ENCODE measurements around the gene ALCAM. TPM values are rescaled to one million over a fixed set of nuclear protein-coding genes. Genes with fewer than 3 reads are reported as not detected.
"Not testable (repeated sequence)": the region's sequence is repeated elsewhere in the genome, so short reads cannot be mapped to it uniquely, and the experiment has no call there.

Gene ALCAM
- total and polyA plus RNA-seq, 4 donors, result 35.4 to 154 (median 80.7) TPM

DNA sequence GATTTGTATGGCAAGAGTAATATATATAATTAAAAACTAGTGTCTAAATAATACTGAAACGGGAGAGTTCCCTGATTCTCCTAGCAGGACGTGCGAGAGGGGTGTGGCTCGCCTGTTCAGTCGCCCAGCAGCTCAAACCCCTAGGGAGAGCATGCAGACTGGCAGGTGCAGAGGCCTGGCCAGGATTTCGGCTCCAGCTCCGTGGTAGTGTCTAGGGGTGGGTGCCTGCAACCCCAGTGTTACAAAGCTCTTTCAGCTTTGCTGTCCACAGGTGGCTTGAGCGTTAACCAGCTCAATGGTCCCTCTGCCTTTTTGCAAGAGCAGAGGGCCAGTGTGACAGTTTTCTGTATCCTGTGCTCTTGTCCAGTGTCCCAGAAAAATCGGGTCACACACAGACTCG is 226.6 kb downstream of the ALCAM start:
- WGBS, 2 donors, result 94 to 95% methylated on average over 10 of the region's 10 CpGs
- no peaks in the 10 kb centered on the region for H3K36me3 ChIP-seq (ENCODE audit: control insufficient read depth in 1 of 2, insufficient read depth in 2 of 2, low read length in 1 of 2)
- DNase-seq (peak in 1 of 2 donors; percentile 59), ATAC-seq (ENCODE audit: low FRiP score) (no peak)
- H3K27me3 ChIP-seq (ENCODE audit: control insufficient read depth in 1 of 2, insufficient read depth in 2 of 2, low read length in 1 of 2), result no peaks in the 10 kb centered on the region
- intact Hi-C loops (cut with DNase I), result no loop called here
- no peaks in the 10 kb centered on the region for H3K4me1 ChIP-seq (ENCODE audit: control insufficient read depth in 1 of 2, insufficient read depth in 2 of 2, low read length in 2 of 2)
- no peak overlapping the region for H3K27ac ChIP-seq (ENCODE audit: low read depth in 1 of 2, low read length in 2 of 2)
- H3K9me3 ChIP-seq (ENCODE audit: control insufficient read depth, low read length), result no peaks in the 10 kb centered on the region
- H3K4me3 ChIP-seq (ENCODE audit: low read length in 2 of 2), result no peak overlapping the region

DNA sequence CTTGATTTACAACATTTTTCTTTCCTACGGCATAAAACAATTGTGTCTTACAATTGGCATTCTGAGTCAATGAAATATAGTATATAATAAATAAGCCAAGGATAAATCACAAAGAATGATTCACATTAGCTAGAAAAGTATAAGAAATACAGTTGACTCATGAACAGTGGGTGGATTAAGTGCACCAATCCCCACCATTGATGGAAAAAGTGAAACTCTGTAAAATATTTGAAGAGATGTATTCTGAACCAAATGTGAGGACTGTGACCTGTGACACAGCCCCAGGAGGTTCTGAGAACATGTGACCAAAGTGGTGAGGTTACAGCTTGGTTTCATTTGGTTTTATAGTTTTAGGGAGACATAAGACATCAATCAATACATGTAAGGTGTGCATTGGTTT is 227.5 kb downstream of the ALCAM start:
- no peak overlapping the region for H3K27ac ChIP-seq (ENCODE audit: low read depth in 1 of 2, low read length in 2 of 2)
- no peaks in the 10 kb centered on the region for H3K36me3 ChIP-seq (ENCODE audit: control insufficient read depth in 1 of 2, insufficient read depth in 2 of 2, low read length in 1 of 2)
- H3K27me3 ChIP-seq (ENCODE audit: control insufficient read depth in 1 of 2, insufficient read depth in 2 of 2, low read length in 1 of 2), result no peaks in the 10 kb centered on the region
- ATAC-seq (ENCODE audit: low FRiP score) (no peak), DNase-seq (no peak)
- no peak overlapping the region for H3K4me3 ChIP-seq (ENCODE audit: low read length in 2 of 2)
- H3K4me1 ChIP-seq (ENCODE audit: control insufficient read depth in 1 of 2, insufficient read depth in 2 of 2, low read length in 2 of 2), result no peaks in the 10 kb centered on the region
- H3K9me3 ChIP-seq (ENCODE audit: control insufficient read depth, low read length), result no peaks in the 10 kb centered on the region
- 93 to 97% methylated on average over 1 of the region's 1 CpG for WGBS, 2 donors
- intact Hi-C loops (cut with DNase I), result no loop called here

DNA sequence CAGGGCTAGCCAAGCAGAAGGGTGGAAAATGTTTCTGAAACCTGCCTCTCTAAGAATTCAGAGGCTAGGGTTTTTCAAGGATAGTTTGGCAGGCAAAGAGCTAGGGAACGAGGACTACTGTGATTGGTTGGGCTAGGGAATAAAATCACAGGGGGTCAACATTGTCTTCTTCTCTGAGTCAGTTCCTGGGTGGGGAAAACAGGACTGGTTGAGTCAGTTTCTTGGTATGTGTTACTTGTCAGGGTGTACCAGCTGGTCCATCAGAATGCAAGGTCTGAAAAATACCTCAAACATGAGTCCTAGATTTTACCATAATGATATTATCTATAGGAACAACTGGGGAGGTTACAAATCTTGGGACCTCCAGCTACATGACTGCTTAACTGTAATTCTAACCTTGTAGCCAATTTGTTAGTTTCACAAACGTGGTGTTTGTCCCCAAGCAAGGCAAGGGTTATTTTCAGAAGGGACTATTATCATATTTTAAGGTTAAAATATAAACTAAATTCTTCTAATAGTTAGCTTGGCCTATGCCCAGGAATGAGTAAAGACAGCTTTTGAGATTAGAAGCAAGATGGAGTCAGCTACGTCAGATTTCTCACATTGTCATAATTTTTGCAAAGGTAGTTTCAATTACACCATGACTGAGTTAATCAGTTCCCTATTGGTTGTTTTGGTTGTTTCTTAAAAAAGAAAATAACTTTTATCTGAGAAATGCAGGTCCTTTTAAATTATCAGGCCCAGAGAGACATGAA is 231.5 kb downstream of the ALCAM start:
- Histone ChIP-seq H3K36me3 (ENCODE audit: control insufficient read depth in 1 of 2, insufficient read depth in 2 of 2, low read length in 1 of 2) (no peaks in the 10 kb centered on the region), H3K4me1 (ENCODE audit: control insufficient read depth in 1 of 2, insufficient read depth in 2 of 2, low read length in 2 of 2) (no peaks in the 10 kb centered on the region), H3K27me3 (ENCODE audit: control insufficient read depth in 1 of 2, insufficient read depth in 2 of 2, low read length in 1 of 2) (no peaks in the 10 kb centered on the region), H3K9me3 (ENCODE audit: control insufficient read depth, low read length) (no peaks in the 10 kb centered on the region), H3K27ac (ENCODE audit: low read depth in 1 of 2, low read length in 2 of 2) (peak overlapping the region in 1 of 2 donors; percentile 6), H3K4me3 (ENCODE audit: low read length in 2 of 2) (no peak overlapping the region)
- intact Hi-C loops (cut with DNase I), result no loop called here
- WGBS, 2 donors, result 37 to 44% methylated on average over 3 of the region's 3 CpGs
- DNase-seq, result no peak
- ATAC-seq (ENCODE audit: low FRiP score), result no peak

DNA sequence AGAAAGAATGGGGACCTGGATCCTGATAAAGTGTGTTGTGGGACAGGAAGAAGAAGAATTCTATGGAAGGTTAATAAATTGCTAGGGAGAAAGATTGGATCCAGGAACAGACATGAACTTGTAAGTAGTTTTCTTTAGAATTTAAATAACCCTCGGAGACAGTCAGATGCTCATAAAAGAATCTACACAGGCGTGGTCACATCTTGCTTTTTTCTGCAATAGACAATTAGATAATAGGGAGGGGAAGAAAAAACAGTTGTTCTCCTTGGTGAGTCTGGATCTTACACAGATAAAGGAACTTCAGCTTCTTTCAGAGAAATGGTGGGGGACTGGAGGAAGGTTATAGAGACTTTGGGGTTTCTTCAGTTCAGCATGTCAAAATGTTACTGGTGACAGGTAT is 232.6 kb downstream of the ALCAM start:
- H3K36me3 ChIP-seq (ENCODE audit: control insufficient read depth in 1 of 2, insufficient read depth in 2 of 2, low read length in 1 of 2), result no peaks in the 10 kb centered on the region
- 97 to 100% methylated on average over 2 of the region's 2 CpGs for WGBS, 2 donors

DNA sequence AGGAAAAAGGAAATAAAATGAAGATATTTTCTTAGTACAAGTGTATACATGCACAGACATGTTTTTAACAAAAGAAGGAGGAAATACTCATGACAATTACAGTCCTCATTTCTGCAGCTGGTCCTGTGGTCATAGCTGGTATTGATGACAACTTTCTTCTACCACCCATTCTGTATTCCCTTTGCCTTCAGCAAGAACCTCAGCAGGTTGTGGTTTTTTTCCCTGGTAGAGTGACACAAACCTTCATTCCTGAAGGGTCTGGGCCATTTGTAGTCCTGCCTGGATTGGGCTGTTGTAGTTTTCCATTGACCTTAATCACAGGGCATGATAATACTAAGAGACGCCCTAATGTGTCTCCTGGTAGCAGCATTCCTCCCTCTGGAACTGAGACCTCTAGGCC is 235.0 kb downstream of the ALCAM start:
- H3K27ac ChIP-seq (ENCODE audit: low read depth in 1 of 2, low read length in 2 of 2); DNase-seq; H3K36me3 ChIP-seq (ENCODE audit: control insufficient read depth in 1 of 2, insufficient read depth in 2 of 2, low read length in 1 of 2); intact Hi-C loops (cut with DNase I); ATAC-seq (ENCODE audit: low FRiP score); H3K27me3 ChIP-seq (ENCODE audit: control insufficient read depth in 1 of 2, insufficient read depth in 2 of 2, low read length in 1 of 2); H3K9me3 ChIP-seq (ENCODE audit: control insufficient read depth, low read length); H3K4me3 ChIP-seq (ENCODE audit: low read length in 2 of 2); H3K4me1 ChIP-seq (ENCODE audit: control insufficient read depth in 1 of 2, insufficient read depth in 2 of 2, low read length in 2 of 2): not testable (repeated sequence)
- 92 to 96% methylated on average over 1 of the region's 1 CpG for WGBS, 2 donors

More for the DNA sequence above, 232.6 kb downstream of the ALCAM start:
- intact Hi-C loops (cut with DNase I), result no loop called here
- H3K4me1 ChIP-seq (ENCODE audit: control insufficient read depth in 1 of 2, insufficient read depth in 2 of 2, low read length in 2 of 2), result no peaks in the 10 kb centered on the region
- no peak overlapping the region for H3K27ac ChIP-seq (ENCODE audit: low read depth in 1 of 2, low read length in 2 of 2)
- H3K27me3 ChIP-seq (ENCODE audit: control insufficient read depth in 1 of 2, insufficient read depth in 2 of 2, low read length in 1 of 2), result no peaks in the 10 kb centered on the region
- no peak for ATAC-seq (ENCODE audit: low FRiP score)
- no peak overlapping the region for H3K4me3 ChIP-seq (ENCODE audit: low read length in 2 of 2)
- no peaks in the 10 kb centered on the region for H3K9me3 ChIP-seq (ENCODE audit: control insufficient read depth, low read length)
- DNase-seq, result no peak

DNA sequence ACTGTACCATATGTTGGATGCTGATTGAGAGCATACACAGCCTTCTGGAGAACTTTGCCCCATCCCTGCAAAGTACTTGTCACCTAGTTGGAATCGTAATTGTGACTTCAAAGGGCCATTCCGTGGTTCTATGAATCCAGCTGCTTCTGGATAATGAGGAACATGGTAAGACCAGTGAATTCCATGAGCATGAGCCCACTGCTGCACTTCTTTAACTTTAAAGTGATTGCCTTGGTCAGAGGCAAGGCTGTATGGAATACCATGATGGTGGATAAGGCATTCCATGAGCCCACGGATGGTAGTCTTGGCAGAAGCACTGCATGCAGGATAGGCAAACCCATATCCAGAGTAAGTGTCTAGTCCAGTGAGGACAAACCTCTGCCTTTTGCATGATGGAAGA is 235.6 kb downstream of the ALCAM start:
- DNase-seq; intact Hi-C loops (cut with DNase I); H3K4me1 ChIP-seq (ENCODE audit: control insufficient read depth in 1 of 2, insufficient read depth in 2 of 2, low read length in 2 of 2); H3K9me3 ChIP-seq (ENCODE audit: control insufficient read depth, low read length); H3K4me3 ChIP-seq (ENCODE audit: low read length in 2 of 2); H3K27me3 ChIP-seq (ENCODE audit: control insufficient read depth in 1 of 2, insufficient read depth in 2 of 2, low read length in 1 of 2); ATAC-seq (ENCODE audit: low FRiP score); H3K27ac ChIP-seq (ENCODE audit: low read depth in 1 of 2, low read length in 2 of 2); H3K36me3 ChIP-seq (ENCODE audit: control insufficient read depth in 1 of 2, insufficient read depth in 2 of 2, low read length in 1 of 2): not testable (repeated sequence)
- 93 to 95% methylated on average over 3 of the region's 3 CpGs for WGBS, 2 donors

DNA sequence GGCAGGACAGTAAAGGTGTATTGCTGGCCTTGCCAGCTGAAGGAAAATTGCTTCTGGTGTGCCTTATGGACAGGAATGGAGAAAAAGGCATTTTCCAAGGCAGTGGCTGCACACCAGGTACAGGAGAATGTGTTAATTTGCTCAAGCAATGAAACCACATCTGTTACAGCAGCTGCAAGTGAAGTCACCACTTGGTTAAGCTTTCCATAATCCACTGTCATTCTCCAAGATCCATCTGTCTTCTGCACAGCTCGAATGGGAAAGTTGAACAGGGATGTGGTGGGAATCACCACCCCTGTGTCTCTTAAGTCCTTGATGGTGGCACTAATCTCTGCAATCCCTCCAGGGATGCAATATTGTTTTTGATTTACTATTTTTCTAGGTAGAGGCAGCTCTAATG is 236.8 kb downstream of the ALCAM start:
- H3K27ac ChIP-seq (ENCODE audit: low read depth in 1 of 2, low read length in 2 of 2); ATAC-seq (ENCODE audit: low FRiP score); intact Hi-C loops (cut with DNase I); H3K36me3 ChIP-seq (ENCODE audit: control insufficient read depth in 1 of 2, insufficient read depth in 2 of 2, low read length in 1 of 2); H3K4me1 ChIP-seq (ENCODE audit: control insufficient read depth in 1 of 2, insufficient read depth in 2 of 2, low read length in 2 of 2); H3K27me3 ChIP-seq (ENCODE audit: control insufficient read depth in 1 of 2, insufficient read depth in 2 of 2, low read length in 1 of 2); H3K9me3 ChIP-seq (ENCODE audit: control insufficient read depth, low read length); DNase-seq; H3K4me3 ChIP-seq (ENCODE audit: low read length in 2 of 2): not testable (repeated sequence)
- WGBS, 2 donors, result 84 to 90% methylated on average over 1 of the region's 1 CpG

DNA sequence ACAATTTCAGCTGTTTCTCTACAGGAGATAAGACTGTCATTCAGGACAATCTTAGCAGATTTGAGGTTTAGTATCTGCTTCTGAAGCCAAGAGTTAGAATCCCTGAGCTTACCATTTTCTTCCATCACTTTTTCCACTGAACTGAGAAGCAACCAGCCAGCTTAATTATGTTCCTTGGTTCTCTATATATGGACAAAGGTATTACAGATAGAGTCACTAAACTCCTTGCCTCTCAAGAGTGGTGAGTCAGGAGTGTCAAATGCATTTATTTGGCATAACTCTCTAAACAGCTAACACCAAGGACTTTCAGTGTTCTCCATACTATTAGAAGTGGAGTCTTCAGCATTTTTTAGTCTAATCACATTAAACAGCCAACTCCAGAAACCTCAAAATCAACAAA is 239.3 kb downstream of the ALCAM start:
- intact Hi-C loops (cut with DNase I), result no loop called here

DNA sequence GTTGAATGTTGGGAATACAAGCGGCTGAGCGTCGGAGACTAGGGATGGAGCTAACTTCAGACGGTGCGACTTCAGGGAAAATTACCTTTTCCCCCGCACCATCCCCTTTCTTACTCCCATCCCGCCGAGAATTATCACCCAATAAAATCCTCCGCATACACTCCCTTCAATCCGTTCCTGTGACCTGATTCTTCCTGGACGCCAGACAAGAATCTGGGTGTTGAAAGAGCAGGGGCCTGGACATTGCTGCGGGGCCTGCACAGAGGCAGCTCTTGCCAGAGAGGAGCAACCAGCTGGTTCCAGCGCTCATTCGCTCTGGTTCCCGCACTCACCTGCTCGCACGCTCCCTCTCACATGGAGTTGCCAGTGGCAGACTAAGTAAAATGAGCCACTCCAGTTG is 241.9 kb downstream of the ALCAM start:
- Histone ChIP-seq H3K4me1 (ENCODE audit: control insufficient read depth in 1 of 2, insufficient read depth in 2 of 2, low read length in 2 of 2) (no peaks in the 10 kb centered on the region), H3K4me3 (ENCODE audit: low read length in 2 of 2) (no peak overlapping the region), H3K27me3 (ENCODE audit: control insufficient read depth in 1 of 2, insufficient read depth in 2 of 2, low read length in 1 of 2) (no peaks in the 10 kb centered on the region), H3K27ac (ENCODE audit: low read depth in 1 of 2, low read length in 2 of 2) (no peak overlapping the region), H3K9me3 (ENCODE audit: control insufficient read depth, low read length) (no peaks in the 10 kb centered on the region), H3K36me3 (ENCODE audit: control insufficient read depth in 1 of 2, insufficient read depth in 2 of 2, low read length in 1 of 2) (no peaks in the 10 kb centered on the region)
- intact Hi-C loops (cut with DNase I), result no loop called here
- ATAC-seq (ENCODE audit: low FRiP score) (no peak), DNase-seq (no peak)
- WGBS, 2 donors, result 88 to 90% methylated on average over 17 of the region's 17 CpGs

More for the DNA sequence above, 239.3 kb downstream of the ALCAM start:
- Histone ChIP-seq H3K9me3 (ENCODE audit: control insufficient read depth, low read length) (no peaks in the 10 kb centered on the region), H3K36me3 (ENCODE audit: control insufficient read depth in 1 of 2, insufficient read depth in 2 of 2, low read length in 1 of 2) (no peaks in the 10 kb centered on the region), H3K4me3 (ENCODE audit: low read length in 2 of 2) (no peak overlapping the region), H3K27ac (ENCODE audit: low read depth in 1 of 2, low read length in 2 of 2) (no peak overlapping the region), H3K27me3 (ENCODE audit: control insufficient read depth in 1 of 2, insufficient read depth in 2 of 2, low read length in 1 of 2) (no peaks in the 10 kb centered on the region), H3K4me1 (ENCODE audit: control insufficient read depth in 1 of 2, insufficient read depth in 2 of 2, low read length in 2 of 2) (no peaks in the 10 kb centered on the region)
- ATAC-seq (ENCODE audit: low FRiP score) (no peak), DNase-seq (no peak)
